ENCODE results near the gene VENTX.

Gene VENTX

GRCh38 chr10:133202778-133203651, 34.6 kb upstream of the VENTX start:
- DNase-seq, result no peak

- DNase-seq, result no peak
Observed at GRCh38 chr10:133203652-133204195, 33.9 kb upstream of the VENTX start.

- DNase-seq, result no peak
Observed at GRCh38 chr10:133204226-133205015, 33.2 kb upstream of the VENTX start.

- no peak for DNase-seq
Observed at GRCh38 chr10:133205146-133205545, 32.5 kb upstream of the VENTX start.

DNA sequence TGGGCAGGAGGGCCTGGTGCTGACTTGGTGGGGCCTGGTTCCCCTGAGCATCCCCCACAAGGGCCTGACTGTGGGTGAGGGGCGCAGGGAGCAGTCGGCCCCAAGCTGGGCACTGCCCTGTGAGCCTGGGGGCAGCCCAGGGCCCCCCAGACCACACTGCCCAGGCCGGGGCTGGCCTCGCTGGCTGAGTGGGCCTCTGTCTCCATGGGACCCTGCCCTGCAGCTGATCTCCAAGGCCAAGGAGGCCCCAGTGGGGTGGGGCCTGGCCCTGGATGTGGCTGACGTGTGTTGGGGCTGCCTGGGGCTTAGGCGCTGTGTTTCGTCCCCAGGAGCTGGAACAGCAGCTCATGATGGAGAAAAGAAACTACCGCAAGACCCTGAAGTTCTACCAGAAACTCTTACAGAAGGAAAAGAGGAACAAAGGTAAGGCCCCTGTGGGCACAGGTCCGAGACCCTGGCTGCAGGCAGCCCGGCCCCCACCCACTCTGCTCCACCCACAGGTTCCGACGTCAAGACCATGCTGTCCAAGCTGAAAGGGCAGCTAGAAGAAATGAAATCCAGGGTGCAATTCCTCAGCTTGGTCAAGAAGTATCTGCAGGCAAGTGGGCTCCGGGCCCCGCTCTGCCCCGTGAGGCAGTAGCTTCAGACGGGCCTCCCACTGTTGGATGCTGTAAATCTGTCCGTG, 31.2 kb upstream of the VENTX start:
- no peak for DNase-seq

GRCh38 chr10:133207041-133207600, 30.5 kb upstream of the VENTX start:
- DNase-seq, result no peak

GRCh38 chr10:133207627-133208026, 30.0 kb upstream of the VENTX start:
- no peak for DNase-seq

DNA sequence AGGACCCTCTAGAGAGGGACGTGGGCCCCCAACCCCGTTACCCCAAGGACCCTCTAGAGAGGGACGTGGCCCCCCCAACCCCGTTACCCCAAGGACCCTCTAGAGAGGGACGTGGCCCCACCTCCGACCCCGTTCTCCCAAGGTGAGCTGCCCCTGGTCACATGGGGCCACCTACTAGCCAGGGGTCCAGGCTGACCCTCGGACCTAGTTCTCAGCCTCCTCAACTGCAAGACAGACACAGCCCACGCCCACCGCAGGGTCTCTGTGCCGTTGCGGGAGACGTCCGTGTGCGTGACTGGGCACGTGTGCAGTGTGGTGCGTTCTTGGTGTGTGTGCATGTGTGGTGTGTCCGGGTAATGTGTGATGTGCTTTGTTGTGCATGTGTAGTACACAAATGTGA, 29.2 kb upstream of the VENTX start:
- no peak for DNase-seq

DNA sequence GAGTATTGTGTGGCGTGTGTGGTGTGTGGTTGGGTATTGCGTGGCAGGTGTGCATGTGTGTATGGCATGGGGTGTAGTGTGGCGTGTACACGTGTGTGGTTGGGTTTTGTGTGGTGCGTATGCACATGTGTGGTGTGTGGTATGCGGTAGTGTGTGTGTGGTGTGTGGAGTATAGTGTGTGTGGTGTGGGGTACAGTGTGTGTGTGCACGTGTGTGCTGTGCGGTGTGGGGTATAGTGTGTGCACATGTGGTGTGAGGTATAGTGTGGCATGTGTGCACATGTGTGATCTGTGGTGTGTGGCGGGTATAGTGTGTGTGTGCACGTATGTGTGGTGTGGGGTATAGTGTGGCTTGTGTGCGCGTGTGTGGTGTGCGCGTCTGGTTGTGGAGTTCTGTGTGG, 28.5 kb upstream of the VENTX start:
- DNase-seq, result no peak

- no peak for DNase-seq
Observed at GRCh38 chr10:133209641-133210040, 28.0 kb upstream of the VENTX start.

DNA sequence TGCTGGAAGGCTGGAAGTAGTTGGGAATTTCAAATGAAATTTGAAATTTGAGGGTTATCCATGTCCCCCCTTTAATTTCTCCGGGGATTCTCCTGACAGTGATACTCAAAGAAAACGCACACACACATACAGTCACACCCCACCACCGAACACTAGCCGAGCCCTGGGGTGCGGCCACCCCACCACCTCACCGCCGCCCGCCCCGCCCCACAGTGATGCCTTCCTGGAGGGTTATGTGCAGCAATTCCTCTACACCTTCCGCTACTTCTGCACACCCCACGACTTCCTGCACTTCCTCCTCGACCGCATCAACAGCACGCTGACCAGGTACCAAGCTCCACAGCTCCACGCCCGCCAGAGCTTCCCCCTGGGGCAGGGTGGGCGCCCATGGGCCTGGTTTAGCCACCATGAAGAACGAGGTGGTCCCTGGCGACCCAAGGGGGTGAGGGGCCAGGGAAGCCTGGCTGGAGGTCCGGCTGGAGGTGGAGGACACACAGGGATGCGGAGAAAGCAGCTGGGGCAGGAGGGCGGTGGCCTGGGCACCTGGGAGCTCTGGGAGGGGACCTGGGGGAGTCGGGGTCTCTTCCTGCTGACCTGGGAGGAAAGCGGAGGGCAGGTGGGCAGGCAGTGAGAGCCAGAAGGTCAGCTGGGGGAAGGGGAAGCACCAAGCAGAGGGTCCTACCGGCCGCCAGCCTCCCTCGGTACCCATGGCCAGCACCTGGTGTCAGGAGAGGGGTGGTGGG, 27.1 kb upstream of the VENTX start:
- no peak for DNase-seq

- DNase-seq, result no peak
Observed at GRCh38 chr10:133211141-133211830, 26.4 kb upstream of the VENTX start.

DNA sequence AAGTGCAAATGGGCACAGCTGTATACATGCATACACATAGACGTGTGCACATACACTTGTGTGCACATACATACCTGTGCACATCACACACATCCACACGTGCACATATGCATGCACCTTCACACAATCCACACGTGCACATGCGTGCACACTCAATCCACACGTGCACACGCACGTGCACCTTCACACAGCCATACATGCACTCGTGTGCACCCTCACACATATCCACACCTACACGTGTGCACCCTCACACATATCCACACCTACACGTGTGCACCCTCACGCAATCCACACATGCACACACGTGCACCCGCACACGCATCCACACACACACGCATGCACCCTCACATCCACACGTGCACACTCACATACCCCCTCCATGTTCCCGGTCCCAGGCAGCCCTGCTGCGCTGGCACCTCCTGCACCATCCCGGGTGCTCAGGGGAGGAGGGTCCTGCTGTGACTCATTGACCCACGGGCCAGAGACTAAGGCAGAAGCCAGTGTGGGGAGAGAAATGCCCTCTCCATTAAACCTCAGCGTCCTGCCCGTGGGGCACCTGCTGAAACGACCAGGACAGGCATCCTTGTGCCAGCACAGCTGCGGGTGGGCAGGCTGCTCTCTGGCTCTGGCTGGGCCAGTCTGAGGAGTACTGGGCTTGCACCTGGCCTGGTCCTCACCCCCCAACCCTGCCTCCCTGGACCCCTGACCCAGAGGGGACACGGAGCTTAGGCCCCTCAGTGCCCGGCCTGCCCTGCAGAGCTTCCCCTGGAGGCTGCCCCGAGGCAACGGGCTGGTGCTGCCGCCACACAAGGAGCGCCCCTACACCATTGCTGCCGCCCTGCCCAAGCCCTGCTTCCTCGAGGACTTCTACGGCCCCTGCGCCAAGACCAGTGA, 25.4 kb upstream of the VENTX start:
- DNase-seq, result no peak

DNA sequence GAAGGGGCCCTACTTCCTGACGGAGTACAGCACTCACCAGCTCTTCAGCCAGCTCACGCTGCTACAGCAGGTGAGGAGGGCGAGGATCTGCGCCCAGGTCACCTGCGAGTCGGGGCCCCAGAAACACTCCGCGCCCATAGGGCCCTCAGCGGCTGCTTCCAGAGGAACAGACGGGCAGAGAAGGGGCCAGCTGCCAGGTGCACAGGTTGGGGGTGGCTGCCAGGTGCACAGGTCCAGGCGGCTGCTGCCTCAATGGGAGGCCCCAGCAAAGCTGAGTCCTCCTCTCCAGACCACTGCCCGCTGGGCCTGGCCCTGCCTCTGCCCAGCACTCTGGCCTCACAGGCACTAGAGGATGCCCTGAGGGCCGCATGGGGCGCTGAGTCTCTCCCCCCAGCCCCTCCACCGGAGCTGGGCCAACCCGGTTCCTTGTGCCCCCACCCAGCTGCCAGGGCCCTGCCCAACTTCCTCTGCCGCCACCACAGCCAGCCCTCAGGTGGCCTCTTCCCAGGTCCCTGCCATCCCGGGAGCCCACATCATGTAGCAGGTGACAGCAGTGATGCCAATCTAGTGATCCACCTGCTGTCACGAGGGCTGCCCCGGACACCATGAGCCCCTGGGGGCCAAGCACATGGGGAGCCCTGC, 24.7 kb upstream of the VENTX start:
- DNase-seq, result no peak

- DNase-seq, result no peak
Observed at GRCh38 chr10:133213641-133214467, 23.8 kb upstream of the VENTX start.

- DNase-seq, result no peak
Observed at GRCh38 chr10:133214468-133215410, 22.9 kb upstream of the VENTX start.

- DNase-seq, result no peak
Observed at GRCh38 chr10:133215586-133215985, 22.1 kb upstream of the VENTX start.

DNA sequence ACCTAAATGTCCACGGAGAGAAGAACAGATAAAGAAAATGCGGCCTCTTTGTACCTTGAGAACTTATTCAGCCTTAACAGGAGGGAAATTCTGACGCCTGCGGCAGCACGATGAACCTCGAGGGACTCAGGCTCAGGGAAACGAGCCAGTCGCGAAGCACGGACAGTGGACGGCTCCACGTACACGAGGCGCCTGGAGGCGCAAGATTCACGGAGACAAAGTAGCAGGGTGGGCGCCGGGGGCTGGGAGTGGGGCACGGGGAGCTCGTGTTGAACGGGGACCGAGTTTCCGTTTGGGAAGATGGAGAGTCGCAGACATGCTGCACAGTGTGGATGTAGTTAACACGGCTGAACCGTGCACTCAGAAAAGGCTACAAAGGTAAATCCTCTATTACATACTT, 20.9 kb upstream of the VENTX start:
- DNase-seq, result no peak

Data from NCI-H510A (cell line).